ENCODE data around the gene GOLT1A.

The GOLT1A gene

GRCh38 chr1:204166219-204166618 is 47.6 kb downstream of the GOLT1A start, which contains the start of gene REN:
Gene REN (minus strand): TSS chr1:204166337. CDS start chr1:204166293, 44 bp downstream.
- no peaks in the 10 kb centered on the region for H3K4me1 ChIP-seq (ENCODE audit: insufficient read depth, low read length)
- peaks cover 28% of the 10 kb centered on the region for H3K9me3 ChIP-seq (ENCODE audit: insufficient read depth, low read length, severe bottlenecking)
- no peak within 1 kb of the TSS for H3K27ac ChIP-seq (ENCODE audit: low read length)
- H3K4me2 ChIP-seq (ENCODE audit: insufficient read depth, low read length), result no peak within 1 kb of the TSS
- H3K4me3 ChIP-seq (ENCODE audit: low read depth in 1 of 2, low read length in 2 of 2), result no peak within 1 kb of the TSS
- TF ChIP-seq EZH2 (IDR thresholded peaks at IDR 0.05; ENCODE audit: borderline replicate concordance, low read depth, low read length, severe bottlenecking), result no peak
- TF ChIP-seq, protein P1, sequence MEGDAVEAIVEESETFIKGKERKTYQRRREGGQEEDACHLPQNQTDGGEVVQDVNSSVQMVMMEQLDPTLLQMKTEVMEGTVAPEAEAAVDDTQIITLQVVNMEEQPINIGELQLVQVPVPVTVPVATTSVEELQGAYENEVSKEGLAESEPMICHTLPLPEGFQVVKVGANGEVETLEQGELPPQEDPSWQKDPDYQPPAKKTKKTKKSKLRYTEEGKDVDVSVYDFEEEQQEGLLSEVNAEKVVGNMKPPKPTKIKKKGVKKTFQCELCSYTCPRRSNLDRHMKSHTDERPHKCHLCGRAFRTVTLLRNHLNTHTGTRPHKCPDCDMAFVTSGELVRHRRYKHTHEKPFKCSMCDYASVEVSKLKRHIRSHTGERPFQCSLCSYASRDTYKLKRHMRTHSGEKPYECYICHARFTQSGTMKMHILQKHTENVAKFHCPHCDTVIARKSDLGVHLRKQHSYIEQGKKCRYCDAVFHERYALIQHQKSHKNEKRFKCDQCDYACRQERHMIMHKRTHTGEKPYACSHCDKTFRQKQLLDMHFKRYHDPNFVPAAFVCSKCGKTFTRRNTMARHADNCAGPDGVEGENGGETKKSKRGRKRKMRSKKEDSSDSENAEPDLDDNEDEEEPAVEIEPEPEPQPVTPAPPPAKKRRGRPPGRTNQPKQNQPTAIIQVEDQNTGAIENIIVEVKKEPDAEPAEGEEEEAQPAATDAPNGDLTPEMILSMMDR (IDR thresholded peaks at IDR 0.05; ENCODE audit: borderline replicate concordance, extremely low read depth, low read length, poor library complexity, severe bottlenecking), result no peak
- no peak within 1 kb of the TSS for H3K9ac ChIP-seq (ENCODE audit: low read depth, low read length)
- no peak for ATAC-seq (ENCODE audit: insufficient read depth, low read depth)
- DNase-seq, result no peak
- no peak within 1 kb of the TSS for H2AFZ ChIP-seq (ENCODE audit: low read depth, low read length)
- no peaks in the 10 kb centered on the region for H3K79me2 ChIP-seq (ENCODE audit: insufficient read depth, low read length)
- H3K36me3 ChIP-seq (ENCODE audit: insufficient read depth, low read length), result no peaks in the 10 kb centered on the region
- no peaks in the 10 kb centered on the region for H3K27me3 ChIP-seq (ENCODE audit: insufficient read depth, low read length, poor library complexity)
- no peaks in the 10 kb centered on the region for H4K20me1 ChIP-seq (ENCODE audit: insufficient read depth, low read length)

DNA sequence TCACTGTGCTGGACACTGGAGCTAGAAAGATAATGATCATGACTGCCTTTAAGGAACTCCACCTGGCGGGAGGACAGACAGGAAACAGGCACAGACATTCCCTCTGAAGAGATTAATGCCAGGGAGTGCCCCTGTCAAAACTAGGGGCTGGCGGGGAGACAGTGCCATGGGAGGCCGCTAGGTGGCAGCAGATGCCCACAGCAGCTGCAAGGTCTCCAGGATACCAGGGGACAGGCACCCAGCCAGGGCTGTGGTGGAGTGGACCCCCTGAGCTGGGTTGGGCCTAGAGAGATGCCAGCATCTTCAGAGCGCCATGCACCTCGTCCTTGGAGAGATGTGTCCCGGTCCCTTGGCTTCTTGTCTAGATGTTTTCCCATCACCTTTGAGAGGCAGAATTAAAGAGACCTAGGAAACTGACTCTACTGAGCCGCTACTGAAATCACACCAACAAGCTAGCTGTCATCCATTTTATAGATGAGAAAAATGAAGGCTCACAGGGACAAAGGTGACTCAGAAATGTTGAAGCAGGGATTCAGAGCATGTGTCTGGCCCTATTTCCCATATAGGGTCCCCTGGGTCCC is 51.2 kb downstream of the GOLT1A start:
- H3K79me2 ChIP-seq (ENCODE audit: insufficient read depth, low read length), result no peaks in the 10 kb centered on the region
- H3K4me1 ChIP-seq (ENCODE audit: insufficient read depth, low read length), result no peaks in the 10 kb centered on the region
- TF ChIP-seq, protein P1 (IDR thresholded peaks at IDR 0.05; ENCODE audit: borderline replicate concordance, extremely low read depth, low read length, poor library complexity, severe bottlenecking), result peak; percentile 99
- no peak for TF ChIP-seq EZH2 (IDR thresholded peaks at IDR 0.05; ENCODE audit: borderline replicate concordance, low read depth, low read length, severe bottlenecking)
- no peak overlapping the region for H2AFZ ChIP-seq (ENCODE audit: low read depth, low read length)
- H3K27me3 ChIP-seq (ENCODE audit: insufficient read depth, low read length, poor library complexity), result peaks cover 2% of the 10 kb centered on the region
- DNase-seq (peak; percentile 78), ATAC-seq (ENCODE audit: insufficient read depth, low read depth) (peak; percentile 99)
- H3K9ac ChIP-seq (ENCODE audit: low read depth, low read length), result no peak overlapping the region
- H3K4me3 ChIP-seq (ENCODE audit: low read depth in 1 of 2, low read length in 2 of 2), result no peak overlapping the region
- no peaks in the 10 kb centered on the region for H4K20me1 ChIP-seq (ENCODE audit: insufficient read depth, low read length)
- H3K9me3 ChIP-seq (ENCODE audit: insufficient read depth, low read length, severe bottlenecking), result peaks cover 3% of the 10 kb centered on the region
- H3K4me2 ChIP-seq (ENCODE audit: insufficient read depth, low read length), result no peak overlapping the region
- no peaks in the 10 kb centered on the region for H3K36me3 ChIP-seq (ENCODE audit: insufficient read depth, low read length)
- H3K27ac ChIP-seq (ENCODE audit: low read length), result no peak overlapping the region

GRCh38 chr1:204161609-204162493 is 51.9 kb downstream of the GOLT1A start:
- ATAC-seq (ENCODE audit: insufficient read depth, low read depth), result no peak
- no peaks in the 10 kb centered on the region for H3K4me1 ChIP-seq (ENCODE audit: insufficient read depth, low read length)
- no peak overlapping the region for H2AFZ ChIP-seq (ENCODE audit: low read depth, low read length)
- H3K27me3 ChIP-seq (ENCODE audit: insufficient read depth, low read length, poor library complexity), result peaks cover 2% of the 10 kb centered on the region
- DNase-seq, result no peak
- no peak overlapping the region for H3K9ac ChIP-seq (ENCODE audit: low read depth, low read length)
- H4K20me1 ChIP-seq (ENCODE audit: insufficient read depth, low read length), result no peaks in the 10 kb centered on the region; the same call in 1 of the 2 replicates
- H3K36me3 ChIP-seq (ENCODE audit: insufficient read depth, low read length), result no peaks in the 10 kb centered on the region
- H3K79me2 ChIP-seq (ENCODE audit: insufficient read depth, low read length), result no peaks in the 10 kb centered on the region
- no peak overlapping the region for H3K4me3 ChIP-seq (ENCODE audit: low read depth in 1 of 2, low read length in 2 of 2)
- no peak for TF ChIP-seq EZH2 (IDR thresholded peaks at IDR 0.05; ENCODE audit: borderline replicate concordance, low read depth, low read length, severe bottlenecking)
- TF ChIP-seq, protein P1 (IDR thresholded peaks at IDR 0.05; ENCODE audit: borderline replicate concordance, extremely low read depth, low read length, poor library complexity, severe bottlenecking), result no peak
- no peak overlapping the region for H3K4me2 ChIP-seq (ENCODE audit: insufficient read depth, low read length)
- no peak overlapping the region for H3K27ac ChIP-seq (ENCODE audit: low read length)
- no peaks in the 10 kb centered on the region for H3K9me3 ChIP-seq (ENCODE audit: insufficient read depth, low read length, severe bottlenecking)
